ENCODE data around the gene GSN. TPM values are rescaled to one million over a fixed set of nuclear protein-coding genes. Genes with fewer than 3 reads are reported as not detected.

GSN gene
- total and polyA plus RNA-seq, 2 of the 13 experiments (the other 11 are each of a cell fraction or from before 2014, with no cell fraction given) = 294 to 307 TPM

DNA sequence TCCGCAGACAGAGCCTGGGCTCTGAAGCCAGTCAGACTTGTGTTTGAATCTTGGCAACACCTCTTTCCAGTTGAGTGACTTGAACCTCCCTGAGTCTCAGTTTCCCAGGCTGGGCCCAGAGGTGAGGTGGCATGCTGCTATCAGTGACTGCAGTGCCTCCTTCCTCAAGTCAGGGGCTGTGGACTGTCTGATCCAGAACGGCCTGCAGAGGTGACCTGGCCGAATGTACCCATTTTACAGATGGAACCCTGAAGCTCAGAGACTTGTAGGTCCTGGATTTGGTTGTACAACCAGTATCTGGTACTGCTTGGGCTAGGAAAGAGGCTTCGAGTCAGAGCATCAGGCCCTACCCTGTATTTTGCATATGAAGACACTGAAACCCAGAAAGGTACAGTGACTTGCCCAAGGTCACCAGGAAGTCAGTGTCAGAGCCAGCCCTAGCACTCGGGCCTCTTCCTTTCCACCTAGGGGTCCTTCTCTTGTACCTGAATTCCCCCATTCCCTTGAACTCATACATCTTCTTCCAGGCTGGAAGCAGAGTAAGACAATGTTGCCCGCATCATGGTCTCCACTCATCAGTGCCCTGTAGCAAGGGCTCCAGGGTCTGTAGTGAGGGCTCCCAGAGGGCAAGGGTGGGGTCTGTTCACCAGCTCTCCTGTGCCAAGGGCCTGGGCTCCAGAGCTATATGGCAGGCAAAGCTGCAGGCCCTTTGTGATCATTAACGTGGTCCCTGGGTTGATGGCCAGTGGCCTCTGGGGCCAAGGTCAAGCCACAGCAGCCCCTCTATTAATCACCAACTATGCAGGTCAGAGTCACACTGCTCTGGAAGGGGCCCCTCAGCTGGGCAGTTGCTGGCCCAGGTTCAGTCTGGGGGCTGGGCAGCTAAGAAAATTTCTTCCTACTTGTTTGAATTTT lies 28.5 kb downstream of the GSN start (continued):
- TF ChIP-seq, protein P1, sequence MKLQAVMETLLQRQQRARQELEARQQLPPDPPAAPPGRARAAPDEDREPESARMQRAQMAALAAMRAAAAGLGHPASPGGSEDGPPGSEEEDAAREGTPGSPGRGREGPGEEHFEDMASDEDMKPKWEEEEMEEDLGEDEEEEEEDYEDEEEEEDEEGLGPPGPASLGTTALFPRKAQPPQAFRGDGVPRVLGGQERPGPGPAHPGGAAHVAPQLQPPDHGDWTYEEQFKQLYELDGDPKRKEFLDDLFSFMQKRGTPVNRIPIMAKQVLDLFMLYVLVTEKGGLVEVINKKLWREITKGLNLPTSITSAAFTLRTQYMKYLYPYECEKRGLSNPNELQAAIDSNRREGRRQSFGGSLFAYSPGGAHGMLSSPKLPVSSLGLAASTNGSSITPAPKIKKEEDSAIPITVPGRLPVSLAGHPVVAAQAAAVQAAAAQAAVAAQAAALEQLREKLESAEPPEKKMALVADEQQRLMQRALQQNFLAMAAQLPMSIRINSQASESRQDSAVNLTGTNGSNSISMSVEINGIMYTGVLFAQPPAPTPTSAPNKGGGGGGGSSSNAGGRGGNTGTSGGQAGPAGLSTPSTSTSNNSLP (IDR thresholded peaks at IDR 0.05; ENCODE audit: low read depth, low read length) = peak; percentile 86
- TF ChIP-seq NFIC (IDR thresholded peaks at IDR 0.05; ENCODE audit: low read length) (no peak), ISL2 (CRISPR knock-in tag; IDR thresholded peaks at IDR 0.05) (peak; percentile 88), HOXD1 (CRISPR knock-in tag; IDR thresholded peaks at IDR 0.05) (0 out of 2 replicates have a peak, but pooled peaks have one; percentile 43), EED (CRISPR knock-in tag; IDR thresholded peaks at IDR 0.05) (no peak), SOX5 (CRISPR knock-in tag; IDR thresholded peaks at IDR 0.05; ENCODE audit: borderline replicate concordance) (peak; percentile 83; the same call in 1 of the 2 replicates), HOXA5 (CRISPR knock-in tag; IDR thresholded peaks at IDR 0.05) (peak; percentile 84), ZSCAN29 (CRISPR knock-in tag; conservative IDR thresholded peaks at IDR 0.05) (no peak), MED8 (CRISPR knock-in tag; IDR thresholded peaks at IDR 0.05; ENCODE audit: insufficient replicate concordance) (no peak), NRL (CRISPR knock-in tag; IDR thresholded peaks at IDR 0.05; ENCODE audit: borderline replicate concordance) (0 out of 2 replicates have a peak, but pooled peaks have one; percentile 40), TOE1 (CRISPR knock-in tag; IDR thresholded peaks at IDR 0.05) (peak; percentile 41; the same call in 1 of the 2 replicates), SMAD9 (CRISPR knock-in tag; IDR thresholded peaks at IDR 0.05) (no peak), ZSCAN12 (CRISPR knock-in tag; IDR thresholded peaks at IDR 0.05) (no peak), RXRA (CRISPR knock-in tag; IDR thresholded peaks at IDR 0.05) (peak; percentile 99), KLF15 (CRISPR knock-in tag; IDR thresholded peaks at IDR 0.05; ENCODE audit: borderline replicate concordance) (no peak), SRSF4 (IDR thresholded peaks at IDR 0.05; ENCODE audit: low read depth, low read length, poor library complexity, severe bottlenecking) (no peak), NPAS2 (CRISPR knock-in tag; IDR thresholded peaks at IDR 0.05; ENCODE audit: borderline replicate concordance) (no peak), ZNF264 (CRISPR knock-in tag; IDR thresholded peaks at IDR 0.05) (peak; percentile 99), RFX3 (CRISPR knock-in tag; IDR thresholded peaks at IDR 0.05) (no peak), CEBPG (CRISPR knock-in tag; IDR thresholded peaks at IDR 0.05) (peak; percentile 51)
- TF ChIP-seq, protein P2, sequence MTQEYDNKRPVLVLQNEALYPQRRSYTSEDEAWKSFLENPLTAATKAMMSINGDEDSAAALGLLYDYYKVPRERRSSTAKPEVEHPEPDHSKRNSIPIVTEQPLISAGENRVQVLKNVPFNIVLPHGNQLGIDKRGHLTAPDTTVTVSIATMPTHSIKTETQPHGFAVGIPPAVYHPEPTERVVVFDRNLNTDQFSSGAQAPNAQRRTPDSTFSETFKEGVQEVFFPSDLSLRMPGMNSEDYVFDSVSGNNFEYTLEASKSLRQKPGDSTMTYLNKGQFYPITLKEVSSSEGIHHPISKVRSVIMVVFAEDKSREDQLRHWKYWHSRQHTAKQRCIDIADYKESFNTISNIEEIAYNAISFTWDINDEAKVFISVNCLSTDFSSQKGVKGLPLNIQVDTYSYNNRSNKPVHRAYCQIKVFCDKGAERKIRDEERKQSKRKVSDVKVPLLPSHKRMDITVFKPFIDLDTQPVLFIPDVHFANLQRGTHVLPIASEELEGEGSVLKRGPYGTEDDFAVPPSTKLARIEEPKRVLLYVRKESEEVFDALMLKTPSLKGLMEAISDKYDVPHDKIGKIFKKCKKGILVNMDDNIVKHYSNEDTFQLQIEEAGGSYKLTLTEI (CRISPR knock-in tag; conservative IDR thresholded peaks at IDR 0.05) = no peak
- TF ChIP-seq, protein P3, sequence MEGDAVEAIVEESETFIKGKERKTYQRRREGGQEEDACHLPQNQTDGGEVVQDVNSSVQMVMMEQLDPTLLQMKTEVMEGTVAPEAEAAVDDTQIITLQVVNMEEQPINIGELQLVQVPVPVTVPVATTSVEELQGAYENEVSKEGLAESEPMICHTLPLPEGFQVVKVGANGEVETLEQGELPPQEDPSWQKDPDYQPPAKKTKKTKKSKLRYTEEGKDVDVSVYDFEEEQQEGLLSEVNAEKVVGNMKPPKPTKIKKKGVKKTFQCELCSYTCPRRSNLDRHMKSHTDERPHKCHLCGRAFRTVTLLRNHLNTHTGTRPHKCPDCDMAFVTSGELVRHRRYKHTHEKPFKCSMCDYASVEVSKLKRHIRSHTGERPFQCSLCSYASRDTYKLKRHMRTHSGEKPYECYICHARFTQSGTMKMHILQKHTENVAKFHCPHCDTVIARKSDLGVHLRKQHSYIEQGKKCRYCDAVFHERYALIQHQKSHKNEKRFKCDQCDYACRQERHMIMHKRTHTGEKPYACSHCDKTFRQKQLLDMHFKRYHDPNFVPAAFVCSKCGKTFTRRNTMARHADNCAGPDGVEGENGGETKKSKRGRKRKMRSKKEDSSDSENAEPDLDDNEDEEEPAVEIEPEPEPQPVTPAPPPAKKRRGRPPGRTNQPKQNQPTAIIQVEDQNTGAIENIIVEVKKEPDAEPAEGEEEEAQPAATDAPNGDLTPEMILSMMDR (CRISPR knock-in tag; IDR thresholded peaks at IDR 0.05) = peak; percentile 17; the same call in 1 of the 2 replicates
- TF ChIP-seq, protein P4, sequence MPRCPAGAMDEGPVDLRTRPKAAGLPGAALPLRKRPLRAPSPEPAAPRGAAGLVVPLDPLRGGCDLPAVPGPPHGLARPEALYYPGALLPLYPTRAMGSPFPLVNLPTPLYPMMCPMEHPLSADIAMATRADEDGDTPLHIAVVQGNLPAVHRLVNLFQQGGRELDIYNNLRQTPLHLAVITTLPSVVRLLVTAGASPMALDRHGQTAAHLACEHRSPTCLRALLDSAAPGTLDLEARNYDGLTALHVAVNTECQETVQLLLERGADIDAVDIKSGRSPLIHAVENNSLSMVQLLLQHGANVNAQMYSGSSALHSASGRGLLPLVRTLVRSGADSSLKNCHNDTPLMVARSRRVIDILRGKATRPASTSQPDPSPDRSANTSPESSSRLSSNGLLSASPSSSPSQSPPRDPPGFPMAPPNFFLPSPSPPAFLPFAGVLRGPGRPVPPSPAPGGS (CRISPR knock-in tag; IDR thresholded peaks at IDR 0.05) = 0 out of 2 replicates have a peak, but pooled peaks have one; percentile 17

All from HepG2 (cell line).